ENCODE results near the gene LRIT3.
"Not testable (repeated sequence)": the region's sequence is repeated elsewhere in the genome, so short reads cannot be mapped to it uniquely, and the experiment has no call there.

Gene LRIT3

DNA sequence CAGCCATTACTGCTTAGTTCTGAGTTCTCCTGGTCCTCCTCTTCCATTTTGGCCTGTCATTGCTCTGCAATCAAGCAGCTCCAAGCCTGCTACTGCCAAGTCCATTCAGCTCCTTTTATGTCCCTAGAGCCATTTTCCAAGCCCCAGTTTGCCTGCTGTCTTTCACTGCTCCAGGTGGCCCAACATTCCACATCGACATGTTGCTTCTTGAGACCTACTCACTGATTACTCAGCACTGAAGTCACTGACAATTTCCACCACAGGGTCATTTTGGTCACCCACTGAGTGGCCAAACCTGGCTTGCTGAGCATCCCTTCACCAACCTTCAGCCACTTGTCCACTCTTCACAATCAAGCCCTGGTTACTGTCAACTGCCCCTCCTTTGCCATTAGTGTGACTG is 27.2 kb downstream of the LRIT3 start:
- H3K4me3 ChIP-seq (replicated peaks; ENCODE audit: insufficient read depth, low read length): no peak overlapping the region
- no peak for DNase-seq (ENCODE audit: low read depth in 1 of 2, low spot score in 1 of 2)
- TF ChIP-seq CTCF (IDR thresholded peaks at IDR 0.05; ENCODE audit: insufficient read depth, low read length) (no peak), REST (IDR thresholded peaks at IDR 0.05; ENCODE audit: insufficient replicate concordance, low read depth) (no peak), POLR2AphosphoS5 (IDR thresholded peaks at IDR 0.05; ENCODE audit: low read depth) (no peak), SPI1 (IDR thresholded peaks at IDR 0.05; ENCODE audit: borderline replicate concordance, low read depth) (no peak), GABPA (IDR thresholded peaks at IDR 0.05; ENCODE audit: low read depth) (no peak)
- H3K27ac ChIP-seq (replicated peaks): no peak overlapping the region
- H3K27me3 ChIP-seq (ENCODE audit: insufficient read depth, poor library complexity, severe bottlenecking): no peaks in the 10 kb centered on the region

GRCh38 chr4:109875553-109875952 is 27.6 kb downstream of the LRIT3 start:
- not testable (repeated sequence) for H3K27ac ChIP-seq (replicated peaks); H3K27me3 ChIP-seq (ENCODE audit: insufficient read depth, poor library complexity, severe bottlenecking); DNase-seq (ENCODE audit: low read depth in 1 of 2, low spot score in 1 of 2)

DNA sequence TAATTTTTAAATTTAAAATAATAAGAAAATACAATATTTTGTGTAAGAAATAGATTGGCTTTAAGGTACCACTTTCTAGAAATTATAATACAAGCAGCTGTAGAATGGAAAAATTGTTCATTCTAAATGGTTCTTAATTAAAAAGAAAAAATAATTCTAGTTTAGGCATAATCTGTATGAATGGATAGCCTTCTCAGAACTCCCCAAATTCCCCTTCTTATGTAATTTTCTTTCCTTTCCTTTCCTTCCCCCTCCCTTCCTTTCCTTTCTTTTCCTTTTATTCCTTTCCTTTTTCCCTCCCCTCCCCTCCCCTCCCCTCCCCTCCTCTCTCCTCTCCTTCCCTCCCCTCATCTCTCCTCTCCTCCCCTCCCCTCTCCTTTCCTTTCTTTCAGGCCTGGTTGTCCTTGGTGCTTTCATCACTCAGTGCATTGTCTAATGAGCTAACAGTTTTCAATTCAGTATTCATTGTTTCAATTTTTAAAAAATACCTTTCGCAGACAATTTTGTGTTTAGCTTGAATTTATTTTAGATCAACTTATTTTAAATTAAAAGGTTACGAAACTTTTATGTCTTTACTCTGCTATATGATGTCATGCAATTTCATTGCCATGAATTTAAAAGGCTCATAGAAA is 28.8 kb downstream of the LRIT3 start:
- TF ChIP-seq POLR2AphosphoS5 (IDR thresholded peaks at IDR 0.05; ENCODE audit: low read depth) (no peak), SPI1 (IDR thresholded peaks at IDR 0.05; ENCODE audit: borderline replicate concordance, low read depth) (no peak), GABPA (IDR thresholded peaks at IDR 0.05; ENCODE audit: low read depth) (no peak), CTCF (IDR thresholded peaks at IDR 0.05; ENCODE audit: insufficient read depth, low read length) (no peak), REST (IDR thresholded peaks at IDR 0.05; ENCODE audit: insufficient replicate concordance, low read depth) (no peak)
- Histone ChIP-seq H3K27me3 (ENCODE audit: insufficient read depth, poor library complexity, severe bottlenecking) (no peaks in the 10 kb centered on the region), H3K27ac (replicated peaks) (no peak overlapping the region), H3K4me3 (replicated peaks; ENCODE audit: insufficient read depth, low read length) (no peak overlapping the region)
- no peak for DNase-seq (ENCODE audit: low read depth in 1 of 2, low spot score in 1 of 2)

More at GRCh38 chr4:109875553-109875952, 27.6 kb downstream of the LRIT3 start:
- not testable (repeated sequence) for H3K4me3 ChIP-seq (replicated peaks; ENCODE audit: insufficient read depth, low read length)

- TF ChIP-seq POLR2AphosphoS5 (IDR thresholded peaks at IDR 0.05; ENCODE audit: low read depth): no peak
- no peak for TF ChIP-seq REST (IDR thresholded peaks at IDR 0.05; ENCODE audit: insufficient replicate concordance, low read depth)
- no peak for TF ChIP-seq CTCF (IDR thresholded peaks at IDR 0.05; ENCODE audit: insufficient read depth, low read length)
- TF ChIP-seq GABPA (IDR thresholded peaks at IDR 0.05; ENCODE audit: low read depth): no peak
- TF ChIP-seq SPI1 (IDR thresholded peaks at IDR 0.05; ENCODE audit: borderline replicate concordance, low read depth): no peak
- Histone ChIP-seq H3K4me3 (replicated peaks; ENCODE audit: insufficient read depth, low read length) (no peak overlapping the region), H3K27me3 (ENCODE audit: insufficient read depth, poor library complexity, severe bottlenecking) (no peaks in the 10 kb centered on the region), H3K27ac (replicated peaks) (no peak overlapping the region)
- DNase-seq (ENCODE audit: low read depth in 1 of 2, low spot score in 1 of 2): no peak
These were observed 29.5 kb downstream of the LRIT3 start for GRCh38 chr4:109877400-109877799.
